Stimulated activated naive CD4-positive, alpha-beta T cell (primary cell): Measurements from ENCODE around the gene UGGT1.
A peak's percentile ranks its signal among the peaks of the same experiment; 100 is the strongest.

Experiments
- DNase-seq, 6 experiments: peaks; one replicate each; lab custom pipeline; 2025; lab: John Stamatoyannopoulos, UW

Gene UGGT1

GRCh38 chr2:128227862-128228261, 136.9 kb downstream of the UGGT1 start:
- no peak for DNase-seq

- DNase-seq, result no peak
Observed at GRCh38 chr2:128228894-128229293, 137.9 kb downstream of the UGGT1 start.

- peak; percentile 43 to 76 (median 66) for DNase-seq
Observed at GRCh38 chr2:128232965-128233789, 142.2 kb downstream of the UGGT1 start.

DNA sequence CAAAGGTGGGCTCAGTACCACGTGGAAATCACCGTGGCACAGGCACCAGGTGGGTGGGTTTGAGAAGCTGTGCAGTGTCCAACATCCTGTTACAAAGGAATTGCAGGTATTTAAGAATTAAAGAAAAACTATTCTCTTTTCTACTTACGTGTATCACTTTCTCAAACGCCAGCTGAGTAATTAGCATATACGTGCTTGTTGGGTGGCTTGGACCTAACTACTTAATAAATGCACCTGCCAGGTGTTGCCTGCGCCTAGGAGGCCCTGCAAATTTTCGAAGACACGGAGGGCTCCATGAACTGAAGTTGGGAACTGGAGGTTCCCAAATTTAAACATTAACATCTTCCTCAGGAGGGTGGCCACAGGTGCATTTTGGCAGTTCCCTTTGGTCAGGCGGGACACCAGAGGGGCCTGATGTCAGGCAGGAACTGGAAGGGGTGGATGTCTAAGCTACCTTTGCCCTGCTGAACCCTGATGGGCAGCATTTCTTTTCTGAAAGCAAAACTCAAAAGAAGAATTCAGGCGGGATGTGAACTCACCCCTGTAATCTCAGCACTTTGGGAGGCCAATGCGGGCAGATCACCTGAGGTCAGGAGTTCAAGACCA, 142.9 kb downstream of the UGGT1 start:
- peak in 1 of 6 experiments; percentile 24 for DNase-seq

DNA sequence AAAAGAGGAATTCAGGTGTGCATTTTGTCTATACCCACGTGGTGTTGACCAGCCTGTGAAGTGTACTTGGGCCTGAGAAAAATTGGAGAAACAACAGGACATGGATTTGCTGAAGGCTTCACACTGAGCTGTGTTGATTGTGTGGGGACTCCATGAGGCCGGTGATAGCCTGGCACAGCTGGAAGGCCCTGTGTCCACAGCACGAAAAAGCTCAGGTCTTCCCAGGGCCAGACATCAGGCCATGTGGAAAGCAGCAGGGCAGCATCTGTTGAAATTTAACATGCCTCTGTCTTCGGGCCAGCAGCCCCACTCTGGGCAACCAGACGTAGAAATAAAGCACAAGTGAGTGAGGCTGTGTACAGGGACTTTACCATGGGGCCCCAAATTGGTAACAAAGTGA, 143.6 kb downstream of the UGGT1 start:
- DNase-seq, result no peak

DNA sequence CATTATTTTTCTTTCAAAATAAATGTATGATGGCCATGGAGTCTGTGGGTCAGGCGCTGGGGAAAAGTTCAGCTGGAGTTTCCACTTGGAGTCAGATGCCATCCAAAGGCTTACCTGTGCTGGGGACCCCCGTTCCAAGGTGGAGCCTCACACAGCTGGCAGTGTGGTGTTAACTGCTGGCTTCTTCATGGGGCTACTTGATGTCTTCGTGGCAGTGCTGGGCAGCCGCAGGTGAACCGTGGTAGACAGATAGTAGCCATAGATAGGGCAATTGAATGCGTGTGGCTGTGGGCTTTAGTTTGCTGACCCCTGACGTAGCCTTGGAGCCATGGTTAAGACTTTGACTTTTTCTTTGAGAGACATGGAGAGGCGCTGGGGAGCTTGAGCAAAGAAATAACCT, 144.6 kb downstream of the UGGT1 start:
- no peak for DNase-seq

DNA sequence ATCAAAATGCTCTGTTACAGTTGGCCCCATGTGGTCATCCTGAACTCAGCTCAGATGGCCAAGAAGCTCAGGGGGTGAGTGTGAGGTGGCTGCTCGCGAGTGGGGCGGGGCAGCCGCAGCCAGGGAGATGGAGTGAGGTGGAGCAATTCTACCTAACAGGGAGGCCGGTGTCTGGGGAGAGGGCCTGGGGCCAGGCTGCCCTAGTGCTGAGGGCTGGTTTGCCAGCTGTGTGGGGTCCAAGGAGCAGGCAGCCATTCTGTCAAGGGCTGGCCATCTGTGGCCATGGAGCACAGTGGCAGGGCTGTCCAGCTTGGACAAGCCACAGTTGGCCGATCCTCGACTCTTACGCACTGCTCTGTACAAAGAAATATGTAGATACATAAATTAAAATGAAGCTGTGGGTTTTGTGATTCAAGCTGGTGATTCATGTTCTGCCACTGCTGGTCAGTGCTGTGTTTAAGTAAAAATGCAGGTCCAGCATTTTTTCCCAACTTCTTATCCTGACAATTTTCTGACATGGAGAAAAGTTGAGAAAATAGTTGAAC, 145.6 kb downstream of the UGGT1 start:
- no peak for DNase-seq

GRCh38 chr2:128237081-128237534, 146.1 kb downstream of the UGGT1 start:
- no peak for DNase-seq

GRCh38 chr2:128237911-128238697, 147.1 kb downstream of the UGGT1 start:
- DNase-seq, result no peak

- DNase-seq, result no peak
Observed at GRCh38 chr2:128241896-128242295, 150.9 kb downstream of the UGGT1 start.
